ENCODE measurements around the gene CST3.

The CST3 gene

GRCh38 chr20:23596579-23597250 lies 41.0 kb downstream of the CST3 start:
- no peak overlapping the region for H3K27ac ChIP-seq
- no peak for TF ChIP-seq ZFX (IDR thresholded peaks at IDR 0.05; ENCODE audit: borderline replicate concordance)
- TF ChIP-seq CTCF (IDR thresholded peaks at IDR 0.05) = no peak

GRCh38 chr20:23595941-23596340 lies 41.8 kb downstream of the CST3 start:
- TF ChIP-seq ZFX (IDR thresholded peaks at IDR 0.05; ENCODE audit: borderline replicate concordance) (no peak), CTCF (IDR thresholded peaks at IDR 0.05) (no peak)

GRCh38 chr20:23588434-23589403 lies 49.0 kb downstream of the CST3 start:
- no peak overlapping the region for H3K27ac ChIP-seq
- TF ChIP-seq CTCF (IDR thresholded peaks at IDR 0.05) (no peak), ZFX (IDR thresholded peaks at IDR 0.05; ENCODE audit: borderline replicate concordance) (no peak)

More at GRCh38 chr20:23595941-23596340, 41.8 kb downstream of the CST3 start:
- no peak overlapping the region for H3K27ac ChIP-seq

- no peak overlapping the region for H3K27ac ChIP-seq
- no peak for TF ChIP-seq CTCF (IDR thresholded peaks at IDR 0.05)
- no peak for TF ChIP-seq ZFX (IDR thresholded peaks at IDR 0.05; ENCODE audit: borderline replicate concordance)
Observed at GRCh38 chr20:23587631-23588030, 50.1 kb downstream of the CST3 start.

GRCh38 chr20:23586735-23587525 lies 50.8 kb downstream of the CST3 start:
- H3K27ac ChIP-seq = no peak overlapping the region
- TF ChIP-seq ZFX (IDR thresholded peaks at IDR 0.05; ENCODE audit: borderline replicate concordance) (no peak), CTCF (IDR thresholded peaks at IDR 0.05) (no peak)

- H3K27ac ChIP-seq = no peak overlapping the region
Observed at GRCh38 chr20:23585808-23586734, 51.7 kb downstream of the CST3 start.

More at GRCh38 chr20:23585808-23586734, 51.7 kb downstream of the CST3 start:
- TF ChIP-seq CTCF (IDR thresholded peaks at IDR 0.05) (no peak), ZFX (IDR thresholded peaks at IDR 0.05; ENCODE audit: borderline replicate concordance) (no peak)

Measured in 22Rv1 (cell line).